COLO829 (cell line): Measurements from ENCODE around the gene MYO10.
"Not testable (repeated sequence)": the region's sequence is repeated elsewhere in the genome, so short reads cannot be mapped to it uniquely, and the experiment has no call there.

Source experiments
- DNase-seq: peaks from one replicate; pipeline ENCODE4 v3.0.0; 2012; ENCODE audit warnings: low spot score

MYO10 gene

GRCh38 chr5:16936150-16936988 is at the start of gene MYO10:
MYO10 (minus strand) TSS chr5:16936288; CDS start chr5:16935808, 480 bp downstream.
- DNase-seq = peak; percentile 59

DNA sequence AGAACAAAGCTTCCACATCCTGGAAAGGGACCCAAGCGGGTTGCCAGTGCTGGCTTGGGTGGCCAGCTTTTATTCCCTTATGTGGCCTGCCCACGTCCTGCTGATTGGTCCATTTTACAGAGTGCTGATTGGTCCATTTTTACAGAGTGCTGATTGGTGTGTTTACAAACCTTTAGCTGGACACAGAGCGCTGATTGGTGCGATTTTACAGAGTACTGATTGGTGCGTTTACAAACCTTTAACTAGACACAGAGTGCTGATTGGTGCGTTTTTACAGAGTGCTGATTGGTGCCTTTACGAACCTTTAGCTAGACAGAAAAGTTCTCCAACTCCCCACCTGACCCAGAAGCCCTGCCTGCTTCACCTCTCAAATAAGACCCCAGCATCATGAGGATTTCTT is 49.2 kb upstream of the MYO10 start:
- DNase-seq = not testable (repeated sequence)

- no peak for DNase-seq
Measured at GRCh38 chr5:16983972-16984371, 47.9 kb upstream of the MYO10 start.

DNA sequence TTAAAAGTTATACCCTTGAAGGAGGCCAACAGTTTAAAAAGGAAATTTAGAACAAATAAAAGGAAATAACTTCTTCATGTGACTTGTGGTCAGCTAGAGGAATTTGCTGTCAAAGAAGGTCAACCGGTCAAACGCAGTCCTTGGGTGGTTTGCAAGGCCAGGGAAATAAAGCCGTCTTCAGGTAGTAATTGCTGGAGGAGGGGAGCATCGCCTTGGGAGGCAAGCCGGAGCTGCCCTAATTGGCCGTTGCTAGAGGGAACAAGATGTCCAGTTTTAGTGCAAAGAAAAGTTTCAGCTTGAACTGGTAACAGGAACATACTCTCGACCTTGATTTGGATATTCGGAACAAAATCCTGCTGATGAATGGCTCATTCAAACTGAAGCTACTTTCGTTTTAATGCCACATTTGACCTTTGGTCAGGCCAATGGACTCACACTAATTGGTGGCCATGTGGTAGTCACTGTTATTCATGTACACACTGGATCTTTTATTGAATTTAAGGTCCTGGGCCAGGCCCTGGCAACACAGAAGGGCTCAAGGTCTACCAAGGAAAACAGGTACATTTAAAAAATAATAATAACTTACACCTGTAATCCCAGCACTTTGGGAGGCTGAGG is 47.0 kb upstream of the MYO10 start:
- DNase-seq = peak; percentile 58

- no peak for DNase-seq
Measured at GRCh38 chr5:16981700-16982099, 45.6 kb upstream of the MYO10 start.

GRCh38 chr5:16980983-16981382 is 44.9 kb upstream of the MYO10 start:
- DNase-seq = peak; percentile 31

DNA sequence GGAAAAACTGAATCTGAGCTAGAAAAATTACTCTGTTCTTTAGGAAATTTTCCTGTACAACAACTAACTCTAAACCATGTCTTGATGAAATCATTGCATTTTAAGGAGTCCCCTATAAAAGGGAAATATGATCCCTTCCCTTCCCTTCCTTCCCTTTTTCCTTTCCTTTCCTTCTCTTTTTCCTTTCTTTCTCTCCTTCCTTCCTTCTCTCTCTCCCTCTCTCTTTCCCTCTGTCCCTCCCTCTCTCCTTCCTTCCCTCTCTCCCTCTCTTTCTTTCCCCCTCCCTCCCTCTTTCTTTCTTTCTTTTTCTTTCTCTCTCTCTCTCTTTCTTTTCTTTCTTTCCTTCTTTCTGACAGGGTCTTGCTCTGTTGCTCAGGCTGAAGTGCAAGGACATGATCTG is 42.2 kb upstream of the MYO10 start:
- DNase-seq = no peak

DNA sequence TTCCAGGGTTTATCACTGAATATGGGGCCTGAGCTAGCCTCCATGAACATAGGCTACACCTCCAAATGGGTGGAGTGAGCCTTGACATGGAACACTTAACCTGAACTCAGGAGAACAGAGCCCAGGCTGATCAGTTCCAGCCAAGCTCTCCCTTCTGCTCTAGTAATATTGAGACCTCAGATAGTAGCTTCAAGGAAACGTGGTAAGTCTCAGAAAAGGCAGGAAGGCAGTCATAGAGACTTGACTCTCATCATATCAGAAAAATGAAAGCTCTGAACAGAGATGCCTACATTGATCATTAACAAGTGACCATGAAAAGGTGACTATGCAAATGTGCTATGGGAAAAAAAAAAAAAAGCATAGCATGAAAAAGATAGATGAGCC is 40.5 kb upstream of the MYO10 start:
- DNase-seq = no peak

GRCh38 chr5:16975950-16976624 is 40.0 kb upstream of the MYO10 start:
- no peak for DNase-seq

GRCh38 chr5:16974981-16975380 is 38.9 kb upstream of the MYO10 start:
- no peak for DNase-seq

- no peak for DNase-seq
Measured at GRCh38 chr5:16970826-16971225, 34.7 kb upstream of the MYO10 start.

DNA sequence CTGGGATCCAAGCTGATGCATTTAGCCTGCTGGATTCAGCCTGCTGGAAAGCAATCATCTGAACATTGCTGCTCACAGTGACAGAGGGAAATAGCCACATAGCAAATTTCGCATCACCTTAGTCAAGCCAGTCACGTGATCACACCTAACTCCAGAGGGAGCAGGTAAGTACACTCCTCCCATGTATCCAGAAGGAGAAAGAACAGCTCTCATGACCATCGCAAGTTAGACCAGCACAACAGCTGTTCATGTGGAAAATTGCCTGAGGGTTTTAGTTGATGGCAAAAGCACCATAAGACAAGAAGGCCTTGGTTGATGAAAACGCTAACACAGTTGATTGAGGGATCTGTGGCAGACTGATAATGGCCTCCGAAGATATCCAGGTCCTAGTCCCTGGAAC is 34.2 kb upstream of the MYO10 start:
- no peak for DNase-seq

GRCh38 chr5:16965581-16965980 is 29.5 kb upstream of the MYO10 start:
- no peak for DNase-seq

DNA sequence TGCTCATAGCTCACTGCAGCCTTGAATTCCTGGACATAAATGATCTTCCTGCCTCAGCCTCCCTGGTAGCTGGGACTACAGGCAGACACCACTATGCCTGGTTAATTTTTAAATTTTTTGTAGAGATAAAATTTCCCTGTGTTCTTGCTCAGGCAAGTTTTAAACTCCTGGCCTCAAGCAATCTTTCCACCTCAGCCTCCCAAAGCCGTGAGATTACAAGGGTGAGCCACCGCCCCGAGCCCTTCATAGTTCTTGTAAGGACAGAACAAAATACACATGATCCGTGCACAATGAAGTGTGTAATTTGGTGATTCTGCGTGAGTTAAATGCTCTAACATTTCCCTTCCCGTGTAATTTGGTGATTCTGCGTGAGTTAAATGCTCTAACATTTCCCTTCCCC is 27.7 kb upstream of the MYO10 start:
- DNase-seq = no peak

DNA sequence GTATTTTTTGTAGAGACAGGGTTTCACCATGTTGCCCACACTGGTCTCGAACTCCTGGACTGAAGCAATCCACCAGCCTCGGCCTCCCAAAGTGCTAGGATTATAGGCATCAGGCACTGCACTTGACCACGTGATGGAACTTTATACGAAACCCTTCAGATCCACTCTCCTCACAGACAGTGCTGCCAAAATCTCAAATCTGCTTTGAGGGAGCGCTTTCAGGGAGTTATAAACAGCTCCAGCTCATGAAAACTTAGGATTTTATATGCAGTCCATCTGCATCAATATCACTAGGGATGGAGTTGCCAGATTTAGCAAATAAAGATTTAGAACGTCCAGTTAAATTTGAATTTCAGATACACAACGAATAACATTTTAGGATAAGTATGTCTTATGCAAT is 25.0 kb upstream of the MYO10 start:
- no peak for DNase-seq

DNA sequence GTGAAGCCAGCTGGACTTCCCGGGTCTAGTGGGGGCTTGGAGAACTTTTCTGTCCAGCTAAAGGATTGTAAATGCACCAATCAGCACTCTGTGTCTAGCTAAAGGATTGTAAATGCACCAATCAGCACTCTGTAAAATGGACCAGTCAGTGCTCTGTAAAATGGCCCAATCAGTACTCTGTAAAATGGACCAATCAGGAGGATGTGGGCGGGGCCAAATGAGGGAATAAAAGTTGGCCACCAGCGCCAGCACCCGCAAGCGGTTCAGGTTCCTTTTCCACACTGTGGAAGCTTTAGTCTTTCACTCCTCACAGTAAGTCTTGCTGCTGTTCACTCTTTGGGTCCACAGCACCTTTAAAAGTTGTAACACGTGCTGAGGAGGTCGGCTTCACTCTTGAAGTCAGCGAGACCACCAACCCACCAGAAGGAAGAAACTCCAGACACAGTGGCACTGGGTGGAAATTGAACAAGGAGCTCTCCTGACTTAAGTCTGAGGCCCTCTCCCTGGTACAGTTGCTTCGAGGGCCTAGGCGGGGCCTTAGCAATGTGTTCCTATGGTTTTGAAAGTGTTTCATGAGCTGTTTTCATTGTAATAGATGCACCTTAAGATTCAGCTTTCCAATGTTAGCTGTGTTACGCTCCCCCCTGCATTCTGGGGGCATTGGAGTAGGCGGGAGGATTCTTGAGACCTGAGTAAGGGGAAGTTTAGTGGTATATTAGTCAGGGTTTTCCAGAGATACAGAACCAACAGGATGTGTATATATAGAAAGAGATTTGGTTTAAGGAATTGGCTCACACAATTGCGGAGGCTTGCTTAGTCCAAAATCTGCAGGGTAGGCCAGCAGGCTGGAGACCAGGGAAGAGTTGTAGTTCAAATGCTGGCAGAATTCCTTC is 21.5 kb upstream of the MYO10 start:
- no peak for DNase-seq

DNA sequence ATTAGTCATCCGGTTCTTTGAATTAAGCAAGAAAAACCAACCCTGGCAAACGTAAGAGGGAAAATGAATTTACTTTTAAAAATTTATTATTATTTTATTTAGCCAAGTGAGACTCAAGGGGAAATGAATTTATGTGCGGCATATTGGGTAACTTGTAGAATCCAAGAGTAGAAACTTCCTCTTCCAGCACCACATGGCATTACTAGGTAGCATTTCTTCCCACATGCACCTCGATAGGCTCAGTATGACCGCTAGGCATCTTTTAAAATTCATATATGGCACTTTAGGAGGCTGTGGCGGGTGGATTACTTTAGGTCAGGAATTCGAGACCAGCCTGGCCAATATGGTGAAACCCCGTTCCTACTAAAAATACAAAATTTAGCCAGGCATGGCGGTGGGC is 17.6 kb upstream of the MYO10 start:
- no peak for DNase-seq

DNA sequence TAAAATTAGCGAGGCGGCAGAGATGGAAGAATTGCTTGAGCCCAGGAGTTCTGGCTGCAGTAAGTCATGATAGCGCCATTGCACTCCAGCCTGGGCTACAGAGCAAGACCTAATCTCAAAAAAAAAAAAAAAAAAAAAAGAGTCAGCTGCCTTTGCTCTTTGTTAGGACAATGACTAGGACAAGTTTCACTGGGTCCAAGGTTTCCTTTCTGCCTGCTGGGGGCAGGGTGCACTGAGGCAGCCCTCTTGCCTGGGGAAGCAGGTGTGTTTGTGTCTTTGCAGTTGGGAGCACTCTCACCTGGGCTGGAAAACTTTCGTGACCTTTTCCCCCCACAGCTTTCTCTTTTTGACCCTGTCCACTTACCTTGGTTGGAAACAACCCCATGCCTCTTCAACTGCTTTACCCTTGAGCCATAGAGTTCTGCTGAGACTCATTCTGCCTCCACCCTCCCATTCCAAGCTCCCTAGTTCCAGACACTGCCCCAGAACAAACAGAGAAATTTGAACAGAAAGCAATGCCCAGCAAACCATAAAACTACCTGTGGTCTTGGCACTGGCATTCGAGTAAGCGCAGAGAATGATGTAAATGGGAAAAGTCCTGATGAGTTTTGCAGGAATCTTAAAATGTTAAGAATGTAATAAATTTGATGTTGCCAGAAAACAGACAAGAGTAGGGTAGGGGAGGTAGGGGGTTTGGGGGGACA is 17.0 kb upstream of the MYO10 start:
- no peak for DNase-seq

DNA sequence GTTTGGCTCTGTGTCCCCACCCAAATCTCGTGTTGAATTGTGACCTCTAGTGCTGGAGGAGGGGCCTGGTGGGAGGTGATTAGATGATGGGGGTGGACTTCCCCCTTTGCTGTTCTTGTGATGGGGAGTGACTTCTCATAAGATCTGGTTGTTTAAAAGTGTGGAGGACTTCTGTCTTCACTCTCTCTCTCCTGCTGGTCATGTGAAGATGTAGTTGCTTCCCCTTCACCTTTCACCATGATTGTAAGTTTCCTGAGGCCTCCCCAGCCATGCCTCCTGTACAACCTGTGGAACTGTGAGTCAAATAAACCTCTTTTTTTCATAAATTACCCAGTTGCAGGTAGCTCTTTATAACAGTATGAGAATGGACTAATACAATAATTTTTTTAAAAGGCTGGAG is 10.6 kb upstream of the MYO10 start:
- DNase-seq = no peak

- no peak for DNase-seq
Measured at GRCh38 chr5:16944816-16945562, 8.9 kb upstream of the MYO10 start.
